ENCODE data around the gene NTM.

NTM gene

DNA sequence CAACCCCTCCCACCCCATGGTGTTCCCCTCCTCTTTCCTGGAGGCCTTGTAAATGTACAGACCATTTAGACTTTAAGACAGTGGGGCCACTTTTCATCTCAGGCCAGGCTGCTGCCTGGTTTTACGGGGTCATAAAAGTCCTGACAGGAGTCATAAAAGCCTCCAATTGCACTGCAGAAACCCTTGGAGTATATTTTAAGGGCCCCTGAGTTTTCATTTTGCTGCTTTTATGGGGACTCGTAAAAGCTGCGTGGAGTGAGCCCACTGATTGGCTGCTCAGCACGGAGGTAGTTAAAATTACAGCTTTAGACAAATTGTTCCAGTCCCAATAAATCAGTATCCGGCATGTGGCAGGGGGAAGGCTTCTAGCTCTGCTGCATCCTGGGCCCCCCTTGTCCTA is 627.6 kb downstream of the NTM start:
- Histone ChIP-seq H3K4me2 (ENCODE audit: low read length) (no peak overlapping the region), H3K4me3 (ENCODE audit: low read length) (no peak overlapping the region), H3K36me3 (ENCODE audit: insufficient read depth, low read length) (no peaks in the 10 kb centered on the region), H3K9ac (ENCODE audit: low read depth, low read length) (no peak overlapping the region), H3K27me3 (ENCODE audit: control insufficient read depth, insufficient read depth, low read length) (no peaks in the 10 kb centered on the region), H3K4me1 (ENCODE audit: control insufficient read depth, insufficient read depth, low read length) (no peaks in the 10 kb centered on the region), H3K9me3 (replicated peaks; ENCODE audit: low read length) (peaks cover 5% of the 10 kb centered on the region)

DNA sequence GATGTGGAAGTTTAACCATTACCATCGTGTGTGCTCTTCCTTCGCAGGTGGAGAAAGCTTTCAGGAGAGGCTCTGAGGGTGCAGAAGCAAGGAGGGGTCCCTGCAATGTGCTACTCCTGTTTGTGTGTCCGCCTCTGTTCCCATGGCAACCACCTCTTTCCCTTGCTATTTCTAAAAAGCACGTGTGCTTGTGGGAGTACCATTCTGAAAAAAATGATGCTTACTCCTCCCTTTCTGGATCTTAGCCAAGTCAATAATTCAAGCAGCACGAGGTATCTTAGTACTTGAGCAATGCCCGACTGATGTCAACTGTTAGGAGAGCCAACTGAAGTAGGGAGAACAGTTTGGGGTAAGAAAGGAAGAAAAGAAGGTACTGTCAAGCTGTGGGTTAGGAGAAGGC is 628.7 kb downstream of the NTM start:
- Histone ChIP-seq H3K4me1 (ENCODE audit: control insufficient read depth, insufficient read depth, low read length) (no peaks in the 10 kb centered on the region), H3K4me3 (ENCODE audit: low read length) (no peak overlapping the region)

DNA sequence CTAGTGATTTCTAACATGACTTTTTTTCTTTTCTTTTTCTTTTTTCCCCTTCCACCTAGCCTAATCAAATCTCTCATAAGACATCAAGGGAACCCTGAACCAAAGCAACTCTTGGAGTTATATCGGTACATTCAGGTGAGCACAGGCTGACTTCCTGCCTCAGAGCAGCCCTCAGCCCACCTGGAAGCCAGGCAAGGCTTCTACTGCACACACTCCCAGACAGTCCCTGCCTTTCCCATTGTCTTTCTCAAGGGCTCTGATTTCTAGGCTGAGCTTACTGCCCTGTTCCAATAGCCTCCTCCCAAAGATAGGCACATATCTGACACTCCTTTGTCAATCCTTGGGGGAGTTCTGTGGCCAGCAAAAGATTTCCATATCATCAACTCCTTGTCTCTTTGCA is 629.5 kb downstream of the NTM start:
- no peak overlapping the region for H3K9ac ChIP-seq (ENCODE audit: low read depth, low read length)
- no peak overlapping the region for H3K4me2 ChIP-seq (ENCODE audit: low read length)
- H3K36me3 ChIP-seq (ENCODE audit: insufficient read depth, low read length), result no peaks in the 10 kb centered on the region
- peaks cover 5% of the 10 kb centered on the region for H3K9me3 ChIP-seq (replicated peaks; ENCODE audit: low read length)
- no peak overlapping the region for H3K4me3 ChIP-seq (ENCODE audit: low read length)
- H3K4me1 ChIP-seq (ENCODE audit: control insufficient read depth, insufficient read depth, low read length), result no peaks in the 10 kb centered on the region
- no peaks in the 10 kb centered on the region for H3K27me3 ChIP-seq (ENCODE audit: control insufficient read depth, insufficient read depth, low read length)

More for the DNA sequence above, 628.7 kb downstream of the NTM start:
- Histone ChIP-seq H3K36me3 (ENCODE audit: insufficient read depth, low read length) (no peaks in the 10 kb centered on the region), H3K9me3 (replicated peaks; ENCODE audit: low read length) (peaks cover 5% of the 10 kb centered on the region), H3K27me3 (ENCODE audit: control insufficient read depth, insufficient read depth, low read length) (no peaks in the 10 kb centered on the region), H3K9ac (ENCODE audit: low read depth, low read length) (no peak overlapping the region), H3K4me2 (ENCODE audit: low read length) (no peak overlapping the region)

DNA sequence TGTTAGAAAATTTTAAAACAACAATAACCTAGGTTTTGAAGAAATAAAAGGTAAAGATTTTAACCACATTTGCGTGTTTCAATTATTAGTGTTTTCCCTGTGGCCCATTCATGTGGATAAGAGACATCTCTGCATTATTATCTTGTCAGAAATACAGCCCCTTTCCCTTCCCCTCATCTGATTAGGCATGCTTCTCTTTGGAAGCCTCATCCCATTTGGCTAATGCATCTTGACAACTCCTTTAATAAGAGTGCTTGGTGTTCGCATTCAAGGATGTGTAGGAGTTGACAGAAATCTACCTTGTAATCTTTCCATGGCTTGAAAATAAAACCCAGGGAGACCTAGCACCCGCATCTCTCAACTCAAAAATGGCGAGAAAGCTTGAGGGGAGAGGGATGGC is 635.5 kb downstream of the NTM start:
- Histone ChIP-seq H3K4me1 (ENCODE audit: control insufficient read depth, insufficient read depth, low read length) (no peaks in the 10 kb centered on the region), H3K9ac (ENCODE audit: low read depth, low read length) (no peak overlapping the region)

DNA sequence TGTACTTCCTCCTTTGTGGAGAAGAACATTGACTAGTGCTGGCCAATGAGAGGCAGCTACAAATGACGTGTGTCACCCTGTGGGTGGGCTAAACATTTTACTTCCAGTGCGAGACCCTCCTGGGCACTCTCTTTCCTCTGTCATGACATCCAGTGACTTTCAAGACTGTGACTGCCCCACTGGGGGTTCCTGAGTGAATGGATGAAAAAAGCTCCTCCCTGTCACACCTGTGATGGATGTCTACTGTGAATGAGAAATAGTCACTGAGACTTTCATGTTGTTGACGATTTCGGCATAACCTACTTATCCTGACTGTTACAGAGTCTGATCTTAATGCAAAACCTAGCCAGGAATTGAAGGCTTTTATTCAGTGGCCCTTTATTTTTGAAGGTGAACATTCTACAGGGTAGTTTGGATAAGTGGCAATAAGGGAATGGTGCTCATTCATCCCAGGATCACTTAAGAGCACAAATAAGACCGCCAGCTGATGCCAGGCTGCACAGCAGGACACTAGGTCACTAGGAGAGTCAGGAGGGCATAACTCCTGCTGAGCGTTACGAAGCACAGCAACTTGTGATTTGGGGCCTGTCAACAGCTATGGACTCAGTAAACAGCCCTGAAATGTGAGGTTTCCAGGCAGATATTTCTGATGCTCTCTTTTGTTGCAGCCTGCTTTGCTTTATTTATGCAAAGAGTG is 636.6 kb downstream of the NTM start:
- H3K4me3 ChIP-seq (ENCODE audit: low read length), result no peak overlapping the region
- H3K4me1 ChIP-seq (ENCODE audit: control insufficient read depth, insufficient read depth, low read length), result no peaks in the 10 kb centered on the region
- no peak overlapping the region for H3K4me2 ChIP-seq (ENCODE audit: low read length)
- H3K36me3 ChIP-seq (ENCODE audit: insufficient read depth, low read length), result no peaks in the 10 kb centered on the region
- no peaks in the 10 kb centered on the region for H3K9me3 ChIP-seq (replicated peaks; ENCODE audit: low read length)
- no peak overlapping the region for H3K9ac ChIP-seq (ENCODE audit: low read depth, low read length)
- no peaks in the 10 kb centered on the region for H3K27me3 ChIP-seq (ENCODE audit: control insufficient read depth, insufficient read depth, low read length)

More for the DNA sequence above, 635.5 kb downstream of the NTM start:
- no peak overlapping the region for H3K4me3 ChIP-seq (ENCODE audit: low read length)
- H3K27me3 ChIP-seq (ENCODE audit: control insufficient read depth, insufficient read depth, low read length), result no peaks in the 10 kb centered on the region
- no peaks in the 10 kb centered on the region for H3K36me3 ChIP-seq (ENCODE audit: insufficient read depth, low read length)
- H3K9me3 ChIP-seq (replicated peaks; ENCODE audit: low read length), result no peaks in the 10 kb centered on the region
- no peak overlapping the region for H3K4me2 ChIP-seq (ENCODE audit: low read length)

DNA sequence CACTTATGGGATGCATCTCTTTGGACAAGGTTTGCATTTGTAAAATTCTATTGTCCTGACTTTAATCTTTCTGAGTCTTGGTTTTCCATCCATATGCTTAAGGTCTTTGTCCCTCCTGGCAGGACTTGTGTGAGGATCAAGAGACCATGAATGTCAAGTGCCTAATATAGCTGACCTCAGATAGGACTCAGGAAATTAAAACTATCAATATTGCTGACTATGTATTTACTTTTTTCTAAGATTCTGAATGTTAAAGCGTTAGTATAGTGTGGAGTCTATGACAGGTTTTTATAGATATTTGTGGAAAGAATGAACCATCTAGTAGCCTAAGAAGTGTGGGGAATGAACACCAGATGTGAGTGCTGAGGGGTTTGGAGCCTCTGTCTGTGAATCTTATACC is 637.8 kb downstream of the NTM start:
- H3K27me3 ChIP-seq (ENCODE audit: control insufficient read depth, insufficient read depth, low read length), result no peaks in the 10 kb centered on the region
- no peak overlapping the region for H3K4me3 ChIP-seq (ENCODE audit: low read length)
- no peaks in the 10 kb centered on the region for H3K4me1 ChIP-seq (ENCODE audit: control insufficient read depth, insufficient read depth, low read length)
- H3K9me3 ChIP-seq (replicated peaks; ENCODE audit: low read length), result no peaks in the 10 kb centered on the region
- no peak overlapping the region for H3K9ac ChIP-seq (ENCODE audit: low read depth, low read length)
- no peak overlapping the region for H3K4me2 ChIP-seq (ENCODE audit: low read length)
- no peaks in the 10 kb centered on the region for H3K36me3 ChIP-seq (ENCODE audit: insufficient read depth, low read length)

DNA sequence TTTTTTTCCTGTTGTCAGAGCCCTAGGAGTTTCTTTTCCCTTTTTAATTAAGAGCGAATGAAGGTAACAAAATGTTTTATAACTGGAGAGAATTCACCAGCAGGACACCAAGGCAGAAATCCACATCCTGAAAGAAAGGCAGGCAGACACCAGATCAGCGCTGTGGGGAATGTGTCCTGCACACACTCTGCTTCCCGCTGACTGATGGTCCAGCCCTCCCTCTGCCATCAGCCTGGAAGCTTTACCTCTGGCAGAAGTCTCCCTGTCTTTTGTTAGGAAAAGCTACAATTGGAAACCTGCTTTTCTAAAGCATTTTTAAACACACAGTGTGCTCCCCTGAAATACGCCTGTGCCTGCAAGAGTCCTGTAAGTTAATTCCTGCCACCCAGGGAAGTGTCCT is 638.5 kb downstream of the NTM start:
- Histone ChIP-seq H3K4me1 (ENCODE audit: control insufficient read depth, insufficient read depth, low read length) (no peaks in the 10 kb centered on the region), H3K4me2 (ENCODE audit: low read length) (no peak overlapping the region), H3K27me3 (ENCODE audit: control insufficient read depth, insufficient read depth, low read length) (no peaks in the 10 kb centered on the region), H3K9me3 (replicated peaks; ENCODE audit: low read length) (no peaks in the 10 kb centered on the region), H3K9ac (ENCODE audit: low read depth, low read length) (no peak overlapping the region), H3K36me3 (ENCODE audit: insufficient read depth, low read length) (no peaks in the 10 kb centered on the region), H3K4me3 (ENCODE audit: low read length) (no peak overlapping the region)

DNA sequence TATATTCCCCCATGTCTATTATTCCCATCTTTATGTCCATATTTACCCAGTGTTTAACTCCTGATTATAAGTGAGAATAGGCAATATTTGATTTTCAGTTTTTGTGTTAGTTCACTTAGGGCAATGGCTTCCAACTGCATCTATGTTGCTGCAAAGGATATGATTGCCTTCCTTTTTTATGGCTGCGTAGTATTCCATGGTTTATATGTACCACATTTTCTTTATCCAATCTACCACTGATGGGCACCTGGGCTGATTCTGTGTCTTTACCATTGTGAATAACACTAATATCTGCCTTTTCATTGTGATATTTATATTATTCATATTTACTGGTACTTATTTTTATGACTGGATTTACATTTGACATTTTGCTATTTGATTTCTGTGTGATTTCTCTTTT is 649.6 kb downstream of the NTM start:
- H3K9ac ChIP-seq (ENCODE audit: low read depth, low read length), result no peak overlapping the region
- peaks cover 13% of the 10 kb centered on the region for H3K4me1 ChIP-seq (ENCODE audit: control insufficient read depth, insufficient read depth, low read length)
- no peaks in the 10 kb centered on the region for H3K27me3 ChIP-seq (ENCODE audit: control insufficient read depth, insufficient read depth, low read length)
- H3K9me3 ChIP-seq (replicated peaks; ENCODE audit: low read length), result no peaks in the 10 kb centered on the region
- H3K4me3 ChIP-seq (ENCODE audit: low read length), result no peak overlapping the region
- H3K4me2 ChIP-seq (ENCODE audit: low read length), result no peak overlapping the region
- no peaks in the 10 kb centered on the region for H3K36me3 ChIP-seq (ENCODE audit: insufficient read depth, low read length)

DNA sequence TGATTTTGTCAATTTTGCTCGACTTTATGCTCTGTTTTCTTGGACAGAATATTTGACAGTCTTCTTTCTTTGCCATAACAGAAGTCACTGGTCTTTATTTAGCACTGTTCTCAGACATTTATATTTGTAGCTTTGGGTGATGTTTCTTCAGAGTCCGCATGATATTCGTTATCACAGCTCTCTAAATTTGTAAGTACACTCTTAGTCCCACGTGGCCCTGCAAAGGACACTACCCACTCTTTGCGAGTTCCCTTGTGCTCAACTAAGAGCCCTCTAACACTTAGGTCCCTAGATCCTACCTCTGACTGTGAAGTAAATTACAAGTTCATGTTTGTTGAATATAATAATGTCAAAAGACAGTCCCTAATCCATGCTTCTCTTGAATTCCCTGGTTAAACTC is 651.9 kb downstream of the NTM start:
- peaks cover 31% of the 10 kb centered on the region for H3K4me1 ChIP-seq (ENCODE audit: control insufficient read depth, insufficient read depth, low read length)
- no peak overlapping the region for H3K4me2 ChIP-seq (ENCODE audit: low read length)
- H3K9me3 ChIP-seq (replicated peaks; ENCODE audit: low read length), result no peaks in the 10 kb centered on the region
- H3K9ac ChIP-seq (ENCODE audit: low read depth, low read length), result no peak overlapping the region
- H3K4me3 ChIP-seq (ENCODE audit: low read length), result no peak overlapping the region
- H3K36me3 ChIP-seq (ENCODE audit: insufficient read depth, low read length), result no peaks in the 10 kb centered on the region
- no peaks in the 10 kb centered on the region for H3K27me3 ChIP-seq (ENCODE audit: control insufficient read depth, insufficient read depth, low read length)

DNA sequence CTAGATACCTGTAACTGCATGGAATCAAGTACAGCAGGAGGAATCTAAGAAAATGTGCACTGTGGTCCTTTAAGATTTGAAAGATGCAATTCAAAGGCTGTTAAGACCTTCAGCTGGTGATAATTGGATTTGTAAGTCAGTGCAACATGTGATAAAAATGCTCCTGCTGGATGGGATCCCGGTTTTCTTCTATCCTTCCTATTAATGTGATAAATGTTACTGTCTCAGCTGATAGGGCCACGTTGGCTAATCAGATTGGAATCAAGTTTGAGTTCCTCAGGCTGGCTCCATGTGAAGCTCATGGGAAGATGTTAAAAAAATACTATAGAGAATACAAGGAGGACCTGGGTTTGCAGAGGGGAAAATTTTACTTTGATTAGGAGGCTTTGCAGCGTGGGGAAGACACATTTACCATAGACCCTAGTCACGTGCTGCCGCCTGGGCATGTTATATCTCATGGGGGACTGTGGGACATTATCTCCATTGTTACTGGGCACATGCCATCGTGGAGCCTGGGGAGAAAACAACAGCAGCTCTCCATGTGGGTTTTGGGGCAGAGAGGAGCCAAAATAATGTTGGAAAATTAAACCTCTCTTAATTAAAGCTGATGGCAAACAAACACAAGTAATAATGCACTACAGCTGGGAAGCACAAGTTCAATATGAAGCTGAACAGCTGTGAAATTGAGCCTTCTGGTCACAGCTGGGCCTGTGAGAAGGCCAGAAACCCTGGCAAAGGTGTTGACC is 652.5 kb downstream of the NTM start:
- Histone ChIP-seq H3K4me1 (ENCODE audit: control insufficient read depth, insufficient read depth, low read length) (peaks cover 31% of the 10 kb centered on the region), H3K9me3 (replicated peaks; ENCODE audit: low read length) (no peaks in the 10 kb centered on the region), H3K27me3 (ENCODE audit: control insufficient read depth, insufficient read depth, low read length) (no peaks in the 10 kb centered on the region), H3K36me3 (ENCODE audit: insufficient read depth, low read length) (no peaks in the 10 kb centered on the region), H3K4me2 (ENCODE audit: low read length) (no peak overlapping the region), H3K4me3 (ENCODE audit: low read length) (no peak overlapping the region), H3K9ac (ENCODE audit: low read depth, low read length) (no peak overlapping the region)

DNA sequence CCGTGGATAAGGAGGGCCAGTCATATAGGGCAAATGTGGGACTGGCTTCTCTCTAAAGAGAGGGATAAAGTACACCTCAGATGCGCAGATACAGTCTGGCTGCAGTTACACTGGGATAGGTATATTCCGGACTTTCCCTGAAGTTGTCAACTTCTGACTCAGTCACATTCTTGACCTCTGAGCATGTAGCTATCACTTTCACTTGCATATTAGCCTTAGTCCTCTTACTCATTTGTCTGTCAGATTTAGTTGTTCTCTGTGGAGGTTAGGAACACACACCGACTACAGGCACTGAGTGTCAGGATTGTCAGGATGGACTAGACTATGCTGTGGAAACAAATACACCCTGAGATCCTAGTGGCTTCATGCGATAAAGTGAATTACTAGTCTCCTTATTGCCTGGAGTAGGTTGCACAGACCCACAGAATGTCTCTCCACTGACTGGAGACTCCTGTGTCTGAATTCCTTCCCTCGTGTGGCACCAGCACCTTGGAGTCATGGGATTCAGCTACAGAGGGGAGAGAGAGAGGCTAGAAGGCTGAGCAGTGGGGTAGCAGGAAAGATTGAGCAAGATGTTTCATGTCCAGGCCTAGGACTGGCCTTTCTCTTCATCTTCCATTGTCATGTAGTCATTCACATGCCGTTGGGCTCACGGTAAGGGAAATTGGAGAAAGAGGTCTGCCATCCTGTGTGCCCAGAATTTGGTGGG is 654.3 kb downstream of the NTM start:
- Histone ChIP-seq H3K9ac (ENCODE audit: low read depth, low read length) (peak overlapping the region; percentile 58), H3K27me3 (ENCODE audit: control insufficient read depth, insufficient read depth, low read length) (no peaks in the 10 kb centered on the region), H3K4me2 (ENCODE audit: low read length) (peak overlapping the region; percentile 60), H3K36me3 (ENCODE audit: insufficient read depth, low read length) (no peaks in the 10 kb centered on the region), H3K9me3 (replicated peaks; ENCODE audit: low read length) (no peaks in the 10 kb centered on the region), H3K4me3 (ENCODE audit: low read length) (peak overlapping the region; percentile 21), H3K4me1 (ENCODE audit: control insufficient read depth, insufficient read depth, low read length) (peaks cover 44% of the 10 kb centered on the region)
